ENCODE results near the gene ORMDL3.

The ORMDL3 gene

GRCh38 chr17:39929646-39930407, 2.4 kb upstream of the ORMDL3 start:
- H3K9ac ChIP-seq (ENCODE audit: insufficient read length): no peak overlapping the region
- no peak for DNase-seq (ENCODE audit: low read depth, low spot score)
- no peaks in the 10 kb centered on the region for H3K9me3 ChIP-seq (ENCODE audit: low read depth, low read length)
- no peak for TF ChIP-seq EZH2 (IDR thresholded peaks at IDR 0.05)
- TF ChIP-seq POLR2AphosphoS5 (IDR thresholded peaks at IDR 0.05; ENCODE audit: borderline replicate concordance, low read depth, low read length): no peak
- no peak for TF ChIP-seq FOXP2 (optimal IDR thresholded peaks at IDR 0.05; ENCODE audit: control extremely low read depth, extremely low read length, insufficient read depth)
- H3K27ac ChIP-seq: peak overlapping the region; percentile 25; the same call in 1 of the 2 replicates
- H3K4me3 ChIP-seq: no peak overlapping the region
- no peaks in the 10 kb centered on the region for H3K36me3 ChIP-seq (ENCODE audit: insufficient read depth, low read length)

- TF ChIP-seq POLR2AphosphoS5 (IDR thresholded peaks at IDR 0.05; ENCODE audit: borderline replicate concordance, low read depth, low read length) (no peak), EZH2 (IDR thresholded peaks at IDR 0.05) (no peak), FOXP2 (optimal IDR thresholded peaks at IDR 0.05; ENCODE audit: control extremely low read depth, extremely low read length, insufficient read depth) (no peak)
- Histone ChIP-seq H3K36me3 (ENCODE audit: insufficient read depth, low read length) (no peaks in the 10 kb centered on the region), H3K27ac (peak overlapping the region; percentile 25; the same call in 1 of the 2 replicates), H3K9me3 (ENCODE audit: low read depth, low read length) (no peaks in the 10 kb centered on the region), H3K4me3 (no peak overlapping the region), H3K9ac (ENCODE audit: insufficient read length) (no peak overlapping the region)
- DNase-seq (ENCODE audit: low read depth, low spot score): no peak
Observed at GRCh38 chr17:39928858-39929645, 1.7 kb upstream of the ORMDL3 start.

DNA sequence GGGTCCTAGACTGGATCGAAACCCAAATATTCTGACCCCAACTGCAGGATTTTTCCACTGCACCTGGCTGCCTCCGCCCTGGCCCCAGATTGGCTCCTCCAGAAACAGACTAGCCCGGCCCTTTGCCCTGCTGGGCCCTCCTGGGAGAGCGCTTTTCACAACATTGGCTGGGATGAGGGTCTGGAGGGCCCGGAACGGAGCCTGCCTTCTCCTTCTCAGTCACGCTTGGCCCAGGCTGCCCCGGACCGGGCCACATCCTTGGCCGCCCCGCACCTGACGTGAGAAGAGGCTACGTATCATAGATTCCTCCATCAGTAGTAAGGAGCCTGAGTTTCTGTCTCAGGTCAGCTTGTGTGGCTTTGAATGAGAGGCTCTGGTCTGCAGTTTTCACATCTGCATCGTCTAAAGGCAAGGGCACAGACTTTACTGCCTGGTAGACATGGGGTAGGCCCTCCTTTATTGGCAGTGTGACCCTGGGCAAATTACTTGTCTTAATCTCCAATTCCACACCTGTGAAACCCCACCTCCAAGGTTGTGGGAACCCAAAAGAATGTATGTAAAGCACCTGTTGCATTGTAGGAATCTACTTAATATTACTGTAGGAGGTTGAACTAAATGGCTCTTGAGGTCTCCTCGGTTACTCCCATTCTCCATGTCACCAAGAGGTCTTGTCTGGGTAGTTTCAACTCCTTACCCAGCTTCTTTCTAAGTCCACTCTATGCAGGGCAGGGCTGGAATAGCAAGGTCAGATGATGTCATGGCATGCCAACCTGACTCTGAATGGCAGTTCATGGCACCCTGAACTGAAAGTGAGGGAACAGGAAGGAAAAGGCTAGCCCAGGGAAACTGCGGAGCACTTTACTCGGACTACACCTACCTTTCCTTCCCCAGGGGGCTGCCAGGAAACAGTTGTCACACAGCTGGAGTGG, 792 bp upstream of the ORMDL3 start:
- no peak for DNase-seq (ENCODE audit: low read depth, low spot score)
- Histone ChIP-seq H3K9ac (ENCODE audit: insufficient read length) (peak overlapping the region; percentile 88), H3K27ac (no peak overlapping the region; the same call in 1 of the 2 replicates)

GRCh38 chr17:39926588-39927100, 757 bp downstream of the ORMDL3 start:
- TF ChIP-seq POLR2AphosphoS5 (IDR thresholded peaks at IDR 0.05; ENCODE audit: borderline replicate concordance, low read depth, low read length) (no peak), FOXP2 (optimal IDR thresholded peaks at IDR 0.05; ENCODE audit: control extremely low read depth, extremely low read length, insufficient read depth) (no peak), EZH2 (IDR thresholded peaks at IDR 0.05) (no peak)
- H3K9me3 ChIP-seq (ENCODE audit: low read depth, low read length): no peaks in the 10 kb centered on the region
- peaks cover 10% of the 10 kb centered on the region; the same call in 1 of the 2 replicates for H3K36me3 ChIP-seq (ENCODE audit: insufficient read depth, low read length)
- H3K4me3 ChIP-seq: peak overlapping the region; percentile 92
- peak overlapping the region; percentile 90 for H3K9ac ChIP-seq (ENCODE audit: insufficient read length)
- no peak overlapping the region for H3K27ac ChIP-seq
- DNase-seq (ENCODE audit: low read depth, low spot score): no peak

More for the DNA sequence above, 792 bp upstream of the ORMDL3 start:
- no peak for TF ChIP-seq POLR2AphosphoS5 (IDR thresholded peaks at IDR 0.05; ENCODE audit: borderline replicate concordance, low read depth, low read length)
- no peak for TF ChIP-seq EZH2 (IDR thresholded peaks at IDR 0.05)
- no peak for TF ChIP-seq FOXP2 (optimal IDR thresholded peaks at IDR 0.05; ENCODE audit: control extremely low read depth, extremely low read length, insufficient read depth)
- Histone ChIP-seq H3K9me3 (ENCODE audit: low read depth, low read length) (no peaks in the 10 kb centered on the region), H3K4me3 (peak overlapping the region; percentile 92), H3K36me3 (ENCODE audit: insufficient read depth, low read length) (peaks cover 1% of the 10 kb centered on the region; the same call in 1 of the 2 replicates)

DNA sequence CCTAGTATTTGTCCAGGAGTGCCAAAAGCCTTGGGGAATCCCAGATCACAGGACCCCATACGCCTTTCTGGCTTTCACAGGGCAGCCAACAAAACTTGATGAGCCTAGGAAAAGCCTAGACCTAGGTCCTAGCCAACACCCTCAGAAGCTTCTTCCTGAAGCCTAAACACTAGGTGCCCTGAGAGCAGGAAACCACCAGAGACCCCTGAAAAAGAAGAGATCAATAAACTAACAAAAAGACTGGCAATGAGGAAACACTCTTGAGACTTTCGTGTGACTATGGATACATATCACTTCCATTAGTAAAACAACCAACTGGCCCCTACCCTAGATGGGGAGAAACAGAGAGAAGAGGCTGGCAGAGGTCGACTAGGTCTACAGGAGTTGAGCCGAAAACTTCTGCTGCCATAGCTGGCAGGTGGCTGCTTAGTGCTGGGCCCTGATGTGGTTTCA, 1.2 kb downstream of the ORMDL3 start:
- peak overlapping the region; percentile 90 for H3K9ac ChIP-seq (ENCODE audit: insufficient read length)
- peaks cover 10% of the 10 kb centered on the region; the same call in 1 of the 2 replicates for H3K36me3 ChIP-seq (ENCODE audit: insufficient read depth, low read length)
- no peak overlapping the region for H3K27ac ChIP-seq
- H3K4me3 ChIP-seq: peak overlapping the region; percentile 92
- TF ChIP-seq POLR2AphosphoS5 (IDR thresholded peaks at IDR 0.05; ENCODE audit: borderline replicate concordance, low read depth, low read length) (no peak), FOXP2 (optimal IDR thresholded peaks at IDR 0.05; ENCODE audit: control extremely low read depth, extremely low read length, insufficient read depth) (no peak), EZH2 (IDR thresholded peaks at IDR 0.05) (no peak)
- DNase-seq (ENCODE audit: low read depth, low spot score): no peak
- no peaks in the 10 kb centered on the region for H3K9me3 ChIP-seq (ENCODE audit: low read depth, low read length)

GRCh38 chr17:39925282-39926134, 1.9 kb downstream of the ORMDL3 start:
- Histone ChIP-seq H3K9me3 (ENCODE audit: low read depth, low read length) (no peaks in the 10 kb centered on the region), H3K27ac (no peak overlapping the region), H3K4me3 (no peak overlapping the region), H3K9ac (ENCODE audit: insufficient read length) (no peak overlapping the region), H3K36me3 (ENCODE audit: insufficient read depth, low read length) (peaks cover 10% of the 10 kb centered on the region; the same call in 1 of the 2 replicates)
- TF ChIP-seq POLR2AphosphoS5 (IDR thresholded peaks at IDR 0.05; ENCODE audit: borderline replicate concordance, low read depth, low read length): no peak
- TF ChIP-seq EZH2 (IDR thresholded peaks at IDR 0.05): no peak
- TF ChIP-seq FOXP2 (optimal IDR thresholded peaks at IDR 0.05; ENCODE audit: control extremely low read depth, extremely low read length, insufficient read depth): no peak
- no peak for DNase-seq (ENCODE audit: low read depth, low spot score)

GRCh38 chr17:39924691-39925055, 2.7 kb downstream of the ORMDL3 start:
- DNase-seq (ENCODE audit: low read depth, low spot score): no peak
- peak overlapping the region; percentile 15 for H3K9ac ChIP-seq (ENCODE audit: insufficient read length)
- peaks cover 10% of the 10 kb centered on the region; the same call in 1 of the 2 replicates for H3K36me3 ChIP-seq (ENCODE audit: insufficient read depth, low read length)
- H3K9me3 ChIP-seq (ENCODE audit: low read depth, low read length): no peaks in the 10 kb centered on the region
- no peak overlapping the region for H3K4me3 ChIP-seq
- TF ChIP-seq POLR2AphosphoS5 (IDR thresholded peaks at IDR 0.05; ENCODE audit: borderline replicate concordance, low read depth, low read length) (no peak), EZH2 (IDR thresholded peaks at IDR 0.05) (no peak), FOXP2 (optimal IDR thresholded peaks at IDR 0.05; ENCODE audit: control extremely low read depth, extremely low read length, insufficient read depth) (no peak)
- H3K27ac ChIP-seq: no peak overlapping the region
